ENCODE measurements around the gene INO80C. TPM values are rescaled to one million over a fixed set of nuclear protein-coding genes. Genes with fewer than 3 reads are reported as not detected.
"Not testable (repeated sequence)": the region's sequence is repeated elsewhere in the genome, so short reads cannot be mapped to it uniquely, and the experiment has no call there.

The INO80C gene
- total RNA-seq, 4 donors from 2014 or later = 10.0 to 19.8 (median 15.2) TPM

- intact Hi-C loops (cut with DNase I; ENCODE audit: low total_unique reads) = no loop called here
- WGBS, 2 donors = 70 to 76% methylated on average over 7 of the region's 7 CpGs
- DNase-seq (ENCODE audit: low spot score in 2 of 2) = peak in 1 of 2 donors; percentile 15
- H3K4me3 ChIP-seq (ENCODE audit: low read depth, poor library complexity, severe bottlenecking) = no peak overlapping the region
- TF ChIP-seq CTCF (IDR thresholded peaks at IDR 0.05) = no peak
- no peak for TF ChIP-seq POLR2A (IDR thresholded peaks at IDR 0.05)
Measured at GRCh38 chr18:35495536-35496314, 2.0 kb downstream of the INO80C start.

- 68 to 70% methylated on average over 7 to 8 of the region's 8 CpGs for WGBS, 2 donors
- peak in 1 of 2 donors; percentile 39 for DNase-seq (ENCODE audit: low spot score in 2 of 2)
- intact Hi-C loops (cut with DNase I; ENCODE audit: low total_unique reads) = no loop called here
- TF ChIP-seq POLR2A (IDR thresholded peaks at IDR 0.05) (no peak), CTCF (IDR thresholded peaks at IDR 0.05) (no peak)
- H3K4me3 ChIP-seq (ENCODE audit: low read depth, poor library complexity, severe bottlenecking) = no peak overlapping the region
Measured at GRCh38 chr18:35494251-35495220, 3.2 kb downstream of the INO80C start.

- DNase-seq (ENCODE audit: low spot score in 2 of 2) = peak in 1 of 2 donors; percentile 36
- TF ChIP-seq CTCF (IDR thresholded peaks at IDR 0.05) (no peak), POLR2A (IDR thresholded peaks at IDR 0.05) (no peak)
- intact Hi-C loops (cut with DNase I; ENCODE audit: low total_unique reads) = no loop called here
- 53 to 62% methylated on average over 5 of the region's 5 CpGs for WGBS, 2 donors
- no peak overlapping the region for H3K4me3 ChIP-seq (ENCODE audit: low read depth, poor library complexity, severe bottlenecking)
Measured at GRCh38 chr18:35491700-35492077, 6.1 kb downstream of the INO80C start.

- peak in 1 of 2 donors; percentile 48 for DNase-seq (ENCODE audit: low spot score in 2 of 2)
- no peak overlapping the region for H3K4me3 ChIP-seq (ENCODE audit: low read depth, poor library complexity, severe bottlenecking)
- 64 to 67% methylated on average over 10 of the region's 10 CpGs for WGBS, 2 donors
- no peak for TF ChIP-seq POLR2A (IDR thresholded peaks at IDR 0.05)
- no peak for TF ChIP-seq CTCF (IDR thresholded peaks at IDR 0.05)
- intact Hi-C loops (cut with DNase I; ENCODE audit: low total_unique reads) = no loop called here
Measured at GRCh38 chr18:35490894-35491699, 6.7 kb downstream of the INO80C start.

GRCh38 chr18:35489913-35490490, 7.8 kb downstream of the INO80C start:
- 86 to 88% methylated on average over 7 of the region's 7 CpGs for WGBS, 2 donors
- intact Hi-C loops (cut with DNase I; ENCODE audit: low total_unique reads) = no loop called here
- no peak for TF ChIP-seq POLR2A (IDR thresholded peaks at IDR 0.05)
- TF ChIP-seq CTCF (IDR thresholded peaks at IDR 0.05) = no peak
- no peak overlapping the region for H3K4me3 ChIP-seq (ENCODE audit: low read depth, poor library complexity, severe bottlenecking)
- DNase-seq (ENCODE audit: low spot score in 2 of 2) = peak in 1 of 2 donors; percentile 58

- H3K4me3 ChIP-seq (ENCODE audit: low read depth, poor library complexity, severe bottlenecking); intact Hi-C loops (cut with DNase I; ENCODE audit: low total_unique reads): not testable (repeated sequence)
- 72 to 95% methylated on average over 3 of the region's 3 CpGs for WGBS, 2 donors
- peak in 1 of 2 donors; percentile 5 for DNase-seq (ENCODE audit: low spot score in 2 of 2)
Measured at GRCh38 chr18:35489281-35489680, 8.5 kb downstream of the INO80C start.

- intact Hi-C loops (cut with DNase I; ENCODE audit: low total_unique reads); H3K4me3 ChIP-seq (ENCODE audit: low read depth, poor library complexity, severe bottlenecking): not testable (repeated sequence)
- WGBS, 2 donors = 96 to 100% methylated on average over 2 of the region's 2 CpGs
- DNase-seq (ENCODE audit: low spot score in 2 of 2) = peak in 1 of 2 donors; percentile 58
Measured at GRCh38 chr18:35488396-35488795, 9.4 kb downstream of the INO80C start.

- H3K4me3 ChIP-seq (ENCODE audit: low read depth, poor library complexity, severe bottlenecking) = not testable (repeated sequence)
- WGBS, 2 donors = 83 to 87% methylated on average over 4 of the region's 4 CpGs
Measured at GRCh38 chr18:35487525-35487924, 10.2 kb downstream of the INO80C start.

More at GRCh38 chr18:35487525-35487924, 10.2 kb downstream of the INO80C start:
- DNase-seq (ENCODE audit: low spot score in 2 of 2) = peak in 1 of 2 donors; percentile 40
- intact Hi-C loops (cut with DNase I; ENCODE audit: low total_unique reads) = not testable (repeated sequence)

All from lower leg skin (tissue), 4 donors.